Brain microvascular endothelial cell (primary cell): ENCODE data around the gene NDST3.
"Not testable (repeated sequence)": the region's sequence is repeated elsewhere in the genome, so short reads cannot be mapped to it uniquely, and the experiment has no call there.

Source experiments
- DNase-seq: peaks from one replicate; pipeline ENCODE4 v3.0.0-alpha.2; 2020
- H3K27ac ChIP-seq: fragments of 250-450 bp; sonication (Bioruptor Pico); 2 replicates; pipeline ENCODE4 v1.5.1; 2020; ENCODE audit warnings: mild to moderate bottlenecking, moderate library complexity
- H3K27me3 ChIP-seq: fragments of 250-450 bp; sonication (Bioruptor Pico); replicated peaks from 2 replicates; pipeline ENCODE4 v1.5.1; 2020; ENCODE audit warnings: mild to moderate bottlenecking
- H3K36me3 ChIP-seq: fragments of 250-450 bp; sonication (Bioruptor Pico); replicated peaks from 2 replicates; pipeline ENCODE4 v1.5.1; 2020; ENCODE audit warnings: mild to moderate bottlenecking
- H3K4me3 ChIP-seq: 2 replicates; pipeline ENCODE4 v1.5.1; 2011; ENCODE audit warnings: low read depth, mild to moderate bottlenecking, control low read depth, low read length, moderate library complexity
- in situ Hi-C: cut with HindIII; loops from 2 replicates; pipeline ENCODE4 v1.10.0; 2017; ENCODE audit warnings: low sequenced_read_pairs, low pct_ligation_motif_present
- TF ChIP-seq, protein P1 (sequence below): IDR thresholded peaks from 2 replicates; pipeline ENCODE4 v1.5.1; 2011; ENCODE audit warnings: low read depth, mild to moderate bottlenecking, moderate library complexity, low read length, control low read depth, inconsistent platforms; ENCODE audit errors: missing control alignments

Gene NDST3

DNA sequence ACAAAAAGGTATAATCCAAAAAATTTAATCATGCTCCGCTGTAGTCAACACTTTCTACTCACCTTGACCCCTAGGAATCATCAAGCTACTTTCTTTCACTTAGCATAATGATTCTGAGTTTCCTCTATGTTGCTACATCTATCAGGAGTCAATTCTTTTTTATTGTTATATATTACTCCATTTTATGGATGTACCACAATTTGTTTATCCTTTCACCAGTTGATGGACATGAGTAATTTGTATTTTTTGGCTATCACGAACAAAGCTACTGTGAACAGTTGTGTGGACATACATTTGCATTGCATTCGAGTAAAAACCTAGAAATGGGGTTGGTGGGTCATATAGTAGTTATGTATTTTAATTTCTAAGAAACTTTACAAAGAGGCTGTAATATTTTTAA is 215.6 kb downstream of the NDST3 start:
- TF ChIP-seq, protein P1, sequence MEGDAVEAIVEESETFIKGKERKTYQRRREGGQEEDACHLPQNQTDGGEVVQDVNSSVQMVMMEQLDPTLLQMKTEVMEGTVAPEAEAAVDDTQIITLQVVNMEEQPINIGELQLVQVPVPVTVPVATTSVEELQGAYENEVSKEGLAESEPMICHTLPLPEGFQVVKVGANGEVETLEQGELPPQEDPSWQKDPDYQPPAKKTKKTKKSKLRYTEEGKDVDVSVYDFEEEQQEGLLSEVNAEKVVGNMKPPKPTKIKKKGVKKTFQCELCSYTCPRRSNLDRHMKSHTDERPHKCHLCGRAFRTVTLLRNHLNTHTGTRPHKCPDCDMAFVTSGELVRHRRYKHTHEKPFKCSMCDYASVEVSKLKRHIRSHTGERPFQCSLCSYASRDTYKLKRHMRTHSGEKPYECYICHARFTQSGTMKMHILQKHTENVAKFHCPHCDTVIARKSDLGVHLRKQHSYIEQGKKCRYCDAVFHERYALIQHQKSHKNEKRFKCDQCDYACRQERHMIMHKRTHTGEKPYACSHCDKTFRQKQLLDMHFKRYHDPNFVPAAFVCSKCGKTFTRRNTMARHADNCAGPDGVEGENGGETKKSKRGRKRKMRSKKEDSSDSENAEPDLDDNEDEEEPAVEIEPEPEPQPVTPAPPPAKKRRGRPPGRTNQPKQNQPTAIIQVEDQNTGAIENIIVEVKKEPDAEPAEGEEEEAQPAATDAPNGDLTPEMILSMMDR: no peak
- no peak for DNase-seq
- in situ Hi-C loops: no loop called here
- Histone ChIP-seq H3K27ac (no peak overlapping the region), H3K27me3 (no peaks in the 10 kb centered on the region), H3K4me3 (no peak overlapping the region), H3K36me3 (no peaks in the 10 kb centered on the region)

DNA sequence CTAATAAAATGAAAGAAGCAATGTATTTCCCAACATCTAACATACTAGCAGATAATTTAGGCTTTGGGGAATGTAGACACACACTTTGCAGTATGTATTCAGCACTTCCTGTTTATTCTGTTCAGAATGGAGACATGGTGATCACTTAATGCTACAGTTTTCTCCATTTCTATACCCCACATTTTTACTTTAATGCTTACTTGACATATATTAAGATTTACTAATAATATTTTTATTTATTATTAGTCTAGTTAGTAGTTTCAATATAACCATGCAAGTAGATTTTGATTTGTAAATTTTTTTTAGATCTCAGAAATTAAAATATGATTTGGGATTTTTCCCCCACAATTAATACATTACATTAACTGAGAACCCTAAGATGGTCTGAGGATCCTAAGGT is 220.1 kb downstream of the NDST3 start:
- Histone ChIP-seq H3K36me3 (no peaks in the 10 kb centered on the region), H3K4me3 (no peak overlapping the region), H3K27ac (no peak overlapping the region), H3K27me3 (no peaks in the 10 kb centered on the region)
- TF ChIP-seq, protein P1: no peak
- no peak for DNase-seq
- in situ Hi-C loops: no loop called here

DNA sequence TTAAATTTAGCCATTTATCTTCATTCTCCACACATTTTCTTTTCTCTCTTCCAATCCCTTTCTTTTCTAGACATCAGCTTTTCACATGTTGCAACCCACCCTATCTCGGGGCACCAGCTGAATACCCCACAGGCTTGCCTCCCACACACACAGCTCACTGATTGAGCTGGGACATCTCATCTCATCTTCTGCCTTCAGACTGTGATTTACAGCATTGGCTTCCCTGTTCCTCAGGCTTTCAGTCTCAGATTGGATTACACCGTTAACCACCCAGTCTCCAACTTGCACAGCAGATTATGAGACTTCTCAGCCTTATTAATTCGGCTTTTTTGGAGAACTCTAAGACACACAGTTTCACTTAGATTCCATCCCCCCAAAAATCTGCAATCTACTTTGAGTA is 224.8 kb downstream of the NDST3 start:
- no peak overlapping the region for H3K27ac ChIP-seq
- H3K27me3 ChIP-seq: no peaks in the 10 kb centered on the region
- TF ChIP-seq, protein P1: no peak
- no peak overlapping the region for H3K4me3 ChIP-seq
- DNase-seq: no peak
- no peaks in the 10 kb centered on the region for H3K36me3 ChIP-seq
- in situ Hi-C loops: no loop called here

DNA sequence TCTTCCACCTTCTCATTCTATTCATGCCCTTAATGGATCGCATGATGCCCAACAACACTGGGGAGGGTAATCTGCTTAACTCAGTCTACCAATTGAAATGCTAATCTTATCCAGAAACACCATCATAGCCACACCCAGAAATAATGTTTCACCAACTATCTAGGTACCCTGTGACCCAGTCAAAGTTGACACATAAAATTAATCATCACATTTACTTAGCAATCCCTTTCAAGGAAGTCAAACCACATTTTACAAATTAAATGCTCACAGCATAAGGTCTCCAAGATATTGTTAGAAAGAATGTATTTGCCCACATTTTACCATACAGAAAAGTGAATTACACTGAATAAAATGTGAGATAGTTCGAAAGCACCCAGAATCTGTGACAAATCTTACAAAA is 226.0 kb downstream of the NDST3 start:
- TF ChIP-seq, protein P1: no peak
- in situ Hi-C loops: no loop called here
- H3K27ac ChIP-seq: no peak overlapping the region
- H3K36me3 ChIP-seq: no peaks in the 10 kb centered on the region
- no peak overlapping the region for H3K4me3 ChIP-seq
- H3K27me3 ChIP-seq: no peaks in the 10 kb centered on the region
- no peak for DNase-seq

DNA sequence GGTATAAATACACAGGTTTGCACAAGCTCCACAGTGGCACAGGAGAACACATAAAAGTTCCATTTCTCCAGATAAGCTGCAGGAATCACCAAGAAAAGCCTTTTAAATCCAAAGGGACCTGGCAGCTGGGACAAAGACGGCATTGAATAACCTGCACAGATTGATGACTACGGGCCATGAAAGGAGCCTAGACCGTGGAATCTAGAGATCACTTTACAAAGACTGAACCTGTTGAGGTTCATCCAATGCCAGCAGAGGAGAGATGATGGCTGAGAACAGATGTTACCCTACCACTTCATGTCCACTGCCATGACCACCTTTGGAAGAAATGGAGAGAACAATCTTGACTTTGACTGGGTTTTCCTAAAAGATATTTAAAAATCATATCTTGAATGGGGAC is 229.8 kb downstream of the NDST3 start:
- in situ Hi-C loops: no loop called here
- no peak for DNase-seq
- no peak overlapping the region for H3K4me3 ChIP-seq
- no peaks in the 10 kb centered on the region for H3K27me3 ChIP-seq
- no peaks in the 10 kb centered on the region for H3K36me3 ChIP-seq
- TF ChIP-seq, protein P1: no peak
- no peak overlapping the region for H3K27ac ChIP-seq

DNA sequence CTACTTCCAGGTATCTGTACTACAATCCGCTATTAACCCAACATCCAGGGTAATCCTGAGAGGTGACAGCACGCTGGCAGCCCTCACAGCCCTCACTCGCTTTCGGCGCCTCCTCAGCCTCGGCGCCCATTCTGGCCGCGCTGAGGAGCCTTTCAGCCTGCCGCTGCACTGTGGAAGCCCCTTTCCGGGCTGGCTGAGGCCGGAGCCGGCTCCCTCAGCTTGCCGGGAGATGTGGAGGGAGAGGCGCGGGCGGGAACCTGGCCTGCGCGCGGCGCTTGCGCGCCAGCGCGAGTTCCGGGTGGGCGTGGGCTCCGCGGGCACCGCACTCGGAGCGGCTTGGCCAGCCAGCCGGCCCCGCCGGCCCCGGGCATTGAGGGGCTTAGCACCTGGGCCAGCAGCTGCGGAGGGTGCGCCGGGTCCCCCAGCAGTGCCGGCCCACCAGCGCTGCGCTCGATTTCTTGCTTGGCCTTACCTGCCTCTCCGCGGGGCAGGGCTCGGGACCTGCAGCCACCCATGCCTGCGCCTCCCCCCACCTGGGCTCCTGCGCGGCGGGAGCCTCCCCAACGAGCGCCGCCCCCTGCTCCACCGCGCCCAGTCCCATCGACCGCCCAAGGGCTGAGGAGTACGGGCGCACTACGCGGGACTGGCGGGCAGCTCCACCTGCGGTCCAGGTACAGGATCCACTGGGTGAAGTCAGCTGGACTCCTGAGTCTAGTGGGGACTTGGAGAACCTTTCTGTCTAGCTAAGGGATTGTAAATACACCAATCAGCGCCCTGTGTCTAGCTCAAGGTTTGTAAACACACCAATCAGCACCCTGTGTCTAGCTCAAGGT is 231.2 kb downstream of the NDST3 start:
- in situ Hi-C loops: no loop called here
- no peak for DNase-seq
- TF ChIP-seq, protein P1: no peak
- H3K36me3 ChIP-seq: no peaks in the 10 kb centered on the region
- H3K27ac ChIP-seq: no peak overlapping the region
- peak overlapping the region; percentile 53 for H3K4me3 ChIP-seq
- no peaks in the 10 kb centered on the region for H3K27me3 ChIP-seq

DNA sequence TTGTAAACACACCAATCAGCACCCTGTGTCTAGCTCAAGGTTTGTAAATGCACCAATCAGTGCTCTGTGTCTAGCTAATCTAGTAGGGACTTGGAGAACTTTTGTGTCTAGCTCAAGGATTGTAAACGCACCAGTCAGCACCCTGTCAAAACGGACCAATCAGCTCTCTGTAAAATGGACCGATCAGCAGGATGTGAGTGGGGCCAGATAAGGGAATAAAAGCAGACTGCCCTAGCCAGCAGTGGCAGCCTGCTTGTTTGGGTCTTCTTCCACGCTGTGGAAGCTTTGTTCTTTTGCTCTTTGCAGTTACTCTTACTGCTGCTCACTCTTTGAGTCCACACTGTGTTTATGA is 231.8 kb downstream of the NDST3 start:
- DNase-seq, H3K4me3 ChIP-seq, H3K27ac ChIP-seq, in situ Hi-C loops, H3K27me3 ChIP-seq, H3K36me3 ChIP-seq: not testable (repeated sequence)
